HG02623 (cell line): Measurements from ENCODE around the gene SPON2.

Experiments
- ATAC-seq: cut with Tn5 transposase; IDR thresholded peaks from one replicate; pipeline ENCODE4 v1.9.1; 2021; ENCODE audit warnings: moderate library complexity; ENCODE audit not compliant: unreplicated experiment

SPON2 gene

GRCh38 chr4:1172971-1173757 is 781 bp upstream of the SPON2 start:
- no peak for ATAC-seq

- no peak for ATAC-seq
Observed at GRCh38 chr4:1171311-1172227, 814 bp downstream of the SPON2 start.

- no peak for ATAC-seq
Observed at GRCh38 chr4:1170976-1171310, 1.4 kb downstream of the SPON2 start.

- ATAC-seq, result no peak
Observed at GRCh38 chr4:1170156-1170975, 2.0 kb downstream of the SPON2 start.

GRCh38 chr4:1169691-1170096 is 2.7 kb downstream of the SPON2 start:
- no peak for ATAC-seq

- no peak for ATAC-seq
Observed at GRCh38 chr4:1169171-1169671, 3.2 kb downstream of the SPON2 start.

- no peak for ATAC-seq
Observed at GRCh38 chr4:1168191-1169101, 3.9 kb downstream of the SPON2 start.

- ATAC-seq, result peak; percentile 72
Observed at GRCh38 chr4:1167244-1167949, 5.0 kb downstream of the SPON2 start.

GRCh38 chr4:1166509-1167243 is 5.7 kb downstream of the SPON2 start:
- peak; percentile 2 for ATAC-seq

GRCh38 chr4:1164956-1165545 is 7.3 kb downstream of the SPON2 start:
- no peak for ATAC-seq

GRCh38 chr4:1164444-1164843 is 7.9 kb downstream of the SPON2 start:
- ATAC-seq, result no peak

- ATAC-seq, result no peak
Observed at GRCh38 chr4:1164040-1164439, 8.3 kb downstream of the SPON2 start.

- no peak for ATAC-seq
Observed at GRCh38 chr4:1160351-1160750, 12.0 kb downstream of the SPON2 start.

- no peak for ATAC-seq
Observed at GRCh38 chr4:1156069-1156468, 16.3 kb downstream of the SPON2 start.

GRCh38 chr4:1155314-1155713 is 17.1 kb downstream of the SPON2 start:
- ATAC-seq, result no peak

- no peak for ATAC-seq
Observed at GRCh38 chr4:1154523-1155182, 17.7 kb downstream of the SPON2 start.

GRCh38 chr4:1154126-1154522 is 18.3 kb downstream of the SPON2 start:
- ATAC-seq, result no peak

GRCh38 chr4:1153567-1154090 is 18.8 kb downstream of the SPON2 start:
- no peak for ATAC-seq
